Activated gamma-delta T cell treated with Interleukin-2 at 50 U/mL for 16 hours (primary cell): ENCODE results near the gene GALK1.

Source experiments
- DNase-seq: peaks from one replicate; pipeline ENCODE4 v3.0.0-alpha.2; 2020

Gene GALK1

GRCh38 chr17:75783803-75784472, 18.9 kb upstream of the GALK1 start:
- no peak for DNase-seq

- no peak for DNase-seq
Measured at GRCh38 chr17:75783069-75783783, 18.2 kb upstream of the GALK1 start.

DNA sequence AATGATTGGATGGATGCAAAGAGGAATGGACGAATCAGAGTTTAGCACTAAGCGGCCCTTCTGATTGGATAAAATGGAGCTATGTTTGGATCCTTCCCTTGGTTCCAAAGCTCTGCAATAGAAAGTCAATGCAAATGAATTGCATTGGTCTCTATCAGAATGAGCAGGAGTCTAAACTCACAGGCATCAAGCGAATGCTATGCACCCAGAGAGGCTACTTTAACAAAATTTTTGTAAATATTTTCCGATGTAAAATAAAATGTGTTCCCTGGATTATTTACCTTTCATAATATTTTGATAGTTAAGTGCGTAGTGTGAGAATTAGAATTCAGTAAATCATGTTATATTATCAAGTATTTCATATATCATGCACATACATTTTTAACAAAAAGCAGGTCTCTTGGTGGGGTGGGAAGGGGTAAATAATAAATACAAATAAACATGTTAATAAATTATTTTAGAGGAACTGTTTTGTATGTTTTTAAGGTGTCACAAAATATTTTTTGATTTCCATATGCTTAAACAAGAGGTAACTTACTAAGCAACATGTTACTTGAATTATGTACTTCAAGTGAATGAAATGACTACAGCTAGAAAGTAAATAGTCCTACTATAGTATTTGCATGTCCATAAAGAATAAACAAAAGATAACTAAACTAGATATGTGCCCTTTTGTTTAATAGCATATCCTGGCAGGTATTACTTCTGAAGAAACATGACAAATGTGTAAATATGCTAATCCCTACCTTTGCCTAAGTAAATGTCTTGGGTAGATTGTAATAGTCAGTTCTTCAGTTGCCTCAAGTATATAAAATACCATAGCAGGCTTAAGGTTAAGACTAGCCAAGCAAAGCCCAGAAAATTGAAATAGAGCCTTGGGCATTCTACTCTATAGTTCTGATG, 15.2 kb upstream of the GALK1 start:
- no peak for DNase-seq

GRCh38 chr17:75779250-75779986, 14.4 kb upstream of the GALK1 start:
- peak; percentile 93 for DNase-seq

GRCh38 chr17:75778861-75779249, 13.9 kb upstream of the GALK1 start:
- no peak for DNase-seq

DNA sequence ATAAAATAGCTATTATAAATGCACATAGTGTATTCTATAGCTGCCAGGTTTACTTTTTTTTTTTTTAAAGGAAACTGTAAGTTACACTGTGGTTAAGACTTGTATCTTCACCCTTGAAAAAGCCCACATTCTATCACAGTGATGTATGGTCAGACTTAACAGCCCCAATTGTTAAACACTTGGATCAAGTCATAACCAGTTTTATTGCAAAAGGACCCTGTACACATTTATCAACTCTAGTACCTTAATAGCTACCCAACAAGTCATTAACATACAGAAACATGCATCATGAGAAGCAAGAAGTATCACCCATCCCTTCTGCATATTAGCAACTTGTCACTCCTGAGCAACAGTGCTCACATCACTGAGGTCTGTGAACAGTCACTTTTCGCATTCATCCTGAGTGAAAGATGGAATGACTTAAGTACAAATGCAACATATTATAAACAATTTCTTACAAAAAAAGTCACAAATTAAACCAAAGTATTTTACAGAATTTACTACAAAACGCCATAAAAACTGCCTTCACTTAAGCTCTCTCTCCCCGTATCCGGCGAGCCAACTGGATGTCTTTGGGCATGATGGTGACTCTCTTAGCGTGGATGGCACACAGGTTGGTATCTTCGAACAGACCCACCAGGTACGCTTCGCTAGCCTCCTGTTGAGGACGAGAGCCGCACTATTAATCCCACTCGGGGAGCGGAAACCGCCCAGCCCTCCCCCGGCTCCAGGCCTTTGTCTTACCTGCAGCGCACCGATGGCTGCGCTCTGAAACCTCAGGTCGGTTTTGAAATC, 13.3 kb upstream of the GALK1 start:
- peak; percentile 23 for DNase-seq

DNA sequence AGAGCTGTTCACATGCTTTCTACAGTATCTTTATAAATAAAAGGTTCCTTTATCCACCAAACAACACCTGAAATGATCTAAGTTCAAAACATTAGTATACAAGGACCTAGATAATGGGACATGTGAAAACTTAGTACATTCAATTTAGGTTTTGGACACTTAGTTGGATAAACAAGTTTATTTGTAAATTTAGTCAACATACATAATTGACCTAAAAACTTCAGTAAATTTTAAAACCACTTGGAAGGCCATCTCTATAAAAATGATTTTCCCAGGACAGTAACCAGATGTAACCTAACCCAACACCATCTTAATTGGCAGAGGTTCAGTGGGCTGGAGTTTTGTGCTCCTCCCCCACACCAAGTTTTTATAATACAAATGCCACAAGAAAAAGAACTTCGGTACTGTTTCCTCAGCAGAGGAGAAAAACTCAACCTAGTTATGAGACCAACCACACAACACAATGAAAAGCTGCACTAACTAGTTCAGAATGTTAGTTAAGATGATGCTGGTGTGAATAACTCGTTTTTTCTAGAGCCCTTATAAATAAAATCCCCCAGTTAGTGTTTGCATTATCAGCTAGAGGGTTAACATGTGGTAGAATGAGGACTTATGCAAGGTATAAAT, 12.4 kb upstream of the GALK1 start:
- no peak for DNase-seq

DNA sequence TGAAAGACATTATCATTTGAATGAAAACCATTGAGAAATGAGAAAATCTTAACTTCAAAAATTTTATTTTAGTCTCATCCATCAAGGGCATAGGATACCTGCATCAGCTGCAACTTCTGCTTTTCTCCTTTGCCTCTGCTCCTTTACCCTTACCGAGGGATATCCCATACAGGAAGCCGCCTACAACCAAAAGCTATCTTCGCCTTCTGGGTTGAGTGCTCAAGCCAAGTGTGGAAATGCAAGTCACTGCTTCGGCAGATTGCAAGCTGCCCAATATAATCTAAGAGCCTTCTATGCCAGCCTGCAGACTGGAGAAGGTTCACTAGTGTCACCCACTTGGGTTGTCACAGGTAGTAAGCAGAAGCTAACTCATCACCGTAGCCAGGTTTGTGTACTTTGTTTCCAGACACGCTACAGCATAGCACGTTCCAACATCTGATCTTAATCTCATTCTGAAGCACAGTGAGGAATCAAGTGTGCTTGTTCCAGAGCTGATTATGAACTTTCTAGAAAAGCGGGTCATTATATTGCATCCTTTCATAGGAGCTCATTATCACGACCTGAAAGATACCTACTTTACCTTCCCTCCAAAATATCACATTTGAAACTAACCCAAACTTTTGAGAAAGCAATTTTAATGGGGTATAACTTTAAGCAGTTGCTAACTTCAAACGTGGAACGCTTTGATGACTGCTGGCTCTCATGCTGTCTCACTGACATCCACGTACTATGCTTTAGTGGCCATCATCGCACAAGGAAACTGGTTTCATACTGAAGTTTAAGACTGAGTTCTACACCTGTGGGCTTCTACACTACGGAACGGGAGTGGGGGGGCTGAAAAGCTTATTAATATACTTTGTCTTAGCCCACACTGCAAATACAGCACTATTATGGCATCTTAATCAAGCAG, 11.6 kb upstream of the GALK1 start:
- DNase-seq: no peak

DNA sequence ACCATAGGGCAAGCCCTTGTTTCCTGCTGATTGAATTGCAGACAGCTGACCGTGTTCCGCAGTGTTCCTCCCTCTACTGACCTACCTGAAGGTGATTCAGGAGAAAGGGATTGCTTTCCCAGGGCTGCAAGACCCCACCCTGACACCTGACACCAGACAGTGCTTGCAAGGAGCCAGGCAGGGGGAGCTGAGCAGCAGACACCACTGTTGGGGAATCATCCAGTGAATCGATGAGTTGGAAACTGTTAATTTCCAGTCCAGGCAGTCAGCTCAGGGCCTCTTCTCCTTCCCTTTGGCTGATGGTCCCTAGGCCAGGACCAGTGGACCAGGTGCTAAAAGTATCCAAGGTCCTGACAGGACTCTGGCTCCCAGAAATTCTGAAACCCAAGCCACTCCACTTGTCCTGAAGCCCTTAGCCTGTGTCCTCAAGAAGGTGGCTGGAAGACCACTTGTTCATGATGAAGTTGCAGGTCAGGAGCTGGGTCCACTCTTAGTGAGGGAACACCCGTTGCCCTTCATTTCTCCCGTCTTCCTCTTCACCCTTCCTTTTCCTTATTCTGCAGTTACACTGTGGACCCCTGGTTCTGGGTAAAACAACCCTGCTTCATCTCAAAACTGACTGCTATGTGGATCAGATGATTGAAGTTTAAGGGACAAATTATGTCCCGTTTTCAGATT, 10.1 kb upstream of the GALK1 start:
- DNase-seq: no peak

GRCh38 chr17:75774471-75774990, 9.5 kb upstream of the GALK1 start:
- no peak for DNase-seq

- DNase-seq: no peak
Measured at GRCh38 chr17:75773808-75774470, 8.9 kb upstream of the GALK1 start.

DNA sequence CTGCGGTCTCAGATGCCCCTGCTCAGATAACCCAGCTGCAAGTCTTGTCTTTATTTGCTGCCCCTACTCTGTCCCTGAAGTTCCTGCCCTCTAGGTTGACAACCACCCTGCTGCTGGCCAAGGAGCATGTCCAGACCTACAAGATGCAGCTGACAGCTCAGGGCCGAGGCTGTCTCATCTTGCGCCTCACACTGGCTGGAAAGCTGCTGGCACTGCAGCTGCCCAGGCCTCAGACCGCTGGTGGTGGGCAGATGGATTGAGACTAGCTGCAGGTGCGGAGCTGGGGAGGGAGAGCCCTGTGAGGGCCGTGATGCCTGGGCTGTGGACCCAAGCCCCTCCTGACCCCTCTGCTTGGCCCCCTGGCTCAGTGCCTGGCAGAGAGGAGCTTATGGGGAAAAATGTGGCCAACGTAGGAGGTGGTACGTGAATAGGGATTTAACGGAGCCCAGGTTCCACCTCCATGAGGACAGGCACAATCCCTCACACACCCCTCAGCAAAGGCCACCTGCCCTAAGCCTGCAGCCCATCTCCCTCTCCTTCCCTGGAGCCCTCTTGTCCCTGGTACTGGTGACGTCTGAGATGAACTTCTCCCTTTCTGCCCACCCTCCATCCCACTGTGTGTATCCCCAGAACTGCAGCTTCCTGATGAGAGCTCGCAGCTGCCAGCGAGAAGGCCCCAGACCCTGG, 8.3 kb upstream of the GALK1 start:
- no peak for DNase-seq

DNA sequence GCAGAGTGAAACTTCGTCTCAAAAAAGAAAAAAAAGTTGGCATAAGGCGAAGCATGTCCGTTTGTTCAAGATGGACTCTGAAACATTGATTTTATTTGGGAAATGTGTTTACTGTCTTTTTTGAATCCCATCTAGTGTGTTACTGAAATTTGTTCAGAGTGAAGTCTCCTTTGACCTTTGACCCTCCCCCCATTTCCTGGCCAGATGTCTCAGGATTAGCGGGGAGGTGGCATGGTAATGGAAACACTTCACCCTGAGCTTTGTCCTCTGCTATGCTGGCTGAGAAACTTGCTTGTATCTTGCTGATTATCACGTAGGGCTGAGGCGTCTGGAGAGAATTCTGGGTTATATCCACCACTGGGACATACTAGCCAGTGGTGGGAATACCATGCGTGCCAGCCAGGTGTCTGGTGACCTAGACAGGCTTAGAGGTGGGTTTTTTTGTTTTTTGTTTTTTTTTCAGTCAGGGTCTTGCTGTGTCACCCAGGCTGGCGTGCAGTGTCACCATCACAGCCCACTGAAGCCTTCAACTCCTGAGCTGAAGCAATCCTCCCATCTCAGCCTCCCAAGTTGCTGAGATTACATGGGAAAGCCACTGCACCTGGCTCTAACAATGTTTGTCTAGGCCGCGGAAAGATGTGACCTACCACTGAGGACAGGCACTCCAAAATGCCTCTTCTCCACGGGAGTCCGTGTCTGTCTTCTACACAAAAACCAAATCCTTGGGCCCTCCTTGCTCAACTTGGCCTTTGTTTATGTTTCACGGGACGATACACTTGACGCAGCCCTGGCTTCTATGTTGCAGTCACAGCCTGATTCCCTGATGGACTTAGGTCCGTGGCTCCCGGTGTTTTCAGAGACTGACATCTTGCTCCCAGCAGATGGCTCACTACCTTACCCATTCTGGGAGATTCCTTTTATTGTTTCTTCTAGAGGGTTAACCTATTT, 6.6 kb upstream of the GALK1 start:
- no peak for DNase-seq

DNA sequence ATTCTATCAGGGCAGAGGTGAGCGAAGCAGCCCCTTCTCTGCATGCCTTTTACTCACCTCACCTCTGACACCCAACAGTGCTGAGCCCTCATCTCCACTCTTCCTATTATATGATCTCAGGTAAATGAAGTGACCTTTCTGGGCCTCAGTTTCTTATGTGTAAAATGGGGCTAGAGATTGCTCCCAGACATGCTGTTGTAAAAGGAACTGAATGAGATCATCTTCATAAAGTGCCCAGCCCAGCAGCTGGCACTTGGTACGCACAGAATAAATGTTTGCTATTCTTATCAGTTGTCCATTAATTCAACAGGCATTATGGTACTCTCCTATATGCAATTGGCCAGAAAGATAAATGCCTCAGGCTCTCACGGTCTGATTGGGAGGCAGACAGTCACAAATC, 4.5 kb upstream of the GALK1 start:
- DNase-seq: no peak

DNA sequence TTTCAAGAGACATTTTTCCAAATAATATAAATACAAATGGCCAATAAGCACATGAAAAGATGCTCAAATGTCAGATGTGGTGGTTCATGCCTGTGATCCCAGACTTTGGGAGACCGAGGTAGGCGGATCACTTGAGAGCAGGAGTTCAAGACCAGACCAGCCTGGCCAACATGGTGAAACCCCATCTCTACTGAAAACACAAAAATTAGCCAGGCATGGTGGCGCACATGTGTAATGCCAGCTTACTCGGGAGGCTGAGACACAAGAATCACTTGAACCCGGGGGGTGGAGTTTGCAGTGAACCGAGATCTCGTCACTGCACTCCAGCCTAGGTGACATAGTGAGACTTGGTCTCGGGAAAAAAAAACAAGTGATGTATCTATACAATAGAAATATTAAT, 2.9 kb upstream of the GALK1 start:
- no peak for DNase-seq

DNA sequence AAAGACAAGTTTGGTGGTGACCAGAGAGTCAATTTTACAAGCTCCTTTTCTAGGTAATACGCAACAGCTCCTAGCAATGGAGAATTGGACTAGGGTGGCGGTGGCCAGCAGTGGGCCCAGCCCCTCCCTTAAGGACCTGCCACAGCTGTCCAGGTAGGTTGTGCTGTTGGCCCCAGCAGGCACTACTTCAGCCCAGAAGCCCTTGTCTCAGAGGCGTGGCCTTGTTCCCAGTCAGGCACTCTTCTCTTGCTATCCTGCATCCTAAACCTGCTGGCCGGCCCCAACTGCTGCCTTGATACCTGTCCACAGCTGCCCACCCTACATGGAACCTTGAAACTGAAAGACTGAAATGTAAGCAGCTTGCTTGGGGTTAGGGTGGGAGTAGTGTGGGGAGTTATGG, 989 bp upstream of the GALK1 start:
- DNase-seq: no peak

DNA sequence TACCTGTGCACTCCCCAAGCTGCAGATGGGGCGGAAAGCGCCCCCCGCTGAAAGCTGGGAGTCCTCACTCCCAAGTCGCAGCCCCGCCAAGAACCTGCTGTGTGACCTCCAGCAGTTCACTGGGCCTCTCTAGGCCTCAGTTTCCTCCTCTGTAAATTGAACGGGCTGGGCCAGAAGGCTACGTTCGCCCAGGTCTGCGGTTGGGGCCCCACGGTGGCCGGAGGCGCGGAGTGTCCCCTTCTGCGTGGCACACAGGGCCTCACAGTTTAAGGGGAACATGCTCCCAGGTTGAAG, 628 bp downstream of the GALK1 start:
- DNase-seq: no peak
